Measurements from ENCODE around the gene TBL1XR1. TPM values are rescaled to one million over a fixed set of nuclear protein-coding genes. Genes with fewer than 3 reads are reported as not detected.
"Not testable (repeated sequence)": the region's sequence is repeated elsewhere in the genome, so short reads cannot be mapped to it uniquely, and the experiment has no call there.

Gene TBL1XR1
- total RNA-seq, 1 experiment from 2014 or later = 127 TPM

DNA sequence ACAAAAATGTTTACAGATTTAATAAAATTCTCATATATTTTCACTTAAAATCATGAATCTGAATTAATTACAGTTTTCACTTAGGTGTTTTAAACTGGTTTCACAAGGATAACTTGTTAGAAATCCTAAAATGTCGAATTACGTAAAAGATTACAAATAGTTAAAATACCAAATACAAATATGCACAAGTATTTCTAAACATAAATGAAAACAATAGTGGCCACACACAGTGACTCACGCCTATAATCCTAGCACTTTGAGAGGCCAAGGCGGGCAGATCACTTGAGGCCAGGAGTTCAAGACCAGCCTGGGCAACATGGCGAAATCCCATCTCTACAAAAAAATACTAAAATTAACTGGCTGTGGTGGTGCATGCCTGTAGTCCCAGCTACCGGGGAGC is 10.9 kb upstream of the TBL1XR1 start:
- ChIA-PET CTCF (no interaction called here), POLR2A (no interaction called here)
- H3K4me1 ChIP-seq = peaks cover 20% of the 10 kb centered on the region
- H3K36me3 ChIP-seq (ENCODE audit: control insufficient read depth, insufficient read depth, low read length) = no peaks in the 10 kb centered on the region
- TF ChIP-seq, protein P1, sequence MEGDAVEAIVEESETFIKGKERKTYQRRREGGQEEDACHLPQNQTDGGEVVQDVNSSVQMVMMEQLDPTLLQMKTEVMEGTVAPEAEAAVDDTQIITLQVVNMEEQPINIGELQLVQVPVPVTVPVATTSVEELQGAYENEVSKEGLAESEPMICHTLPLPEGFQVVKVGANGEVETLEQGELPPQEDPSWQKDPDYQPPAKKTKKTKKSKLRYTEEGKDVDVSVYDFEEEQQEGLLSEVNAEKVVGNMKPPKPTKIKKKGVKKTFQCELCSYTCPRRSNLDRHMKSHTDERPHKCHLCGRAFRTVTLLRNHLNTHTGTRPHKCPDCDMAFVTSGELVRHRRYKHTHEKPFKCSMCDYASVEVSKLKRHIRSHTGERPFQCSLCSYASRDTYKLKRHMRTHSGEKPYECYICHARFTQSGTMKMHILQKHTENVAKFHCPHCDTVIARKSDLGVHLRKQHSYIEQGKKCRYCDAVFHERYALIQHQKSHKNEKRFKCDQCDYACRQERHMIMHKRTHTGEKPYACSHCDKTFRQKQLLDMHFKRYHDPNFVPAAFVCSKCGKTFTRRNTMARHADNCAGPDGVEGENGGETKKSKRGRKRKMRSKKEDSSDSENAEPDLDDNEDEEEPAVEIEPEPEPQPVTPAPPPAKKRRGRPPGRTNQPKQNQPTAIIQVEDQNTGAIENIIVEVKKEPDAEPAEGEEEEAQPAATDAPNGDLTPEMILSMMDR (IDR thresholded peaks at IDR 0.05; ENCODE audit: insufficient read depth in 1 of 2, low read depth in 1 of 2, low read length in 1 of 2, severe bottlenecking in 1 of 2, unreplicated experiment in 1 of 2) = no peak
- no peaks in the 10 kb centered on the region for H3K36me3 Mint-ChIP-seq (ENCODE audit: insufficient read depth, unreplicated experiment)
- no peaks in the 10 kb centered on the region for H3K9me3 Mint-ChIP-seq (ENCODE audit: unreplicated experiment)
- BruUV-seq (replicated peaks) = no TSS peak
- H3K27me3 ChIP-seq (replicated peaks; ENCODE audit: control insufficient read depth, insufficient read depth, low read length) = no peaks in the 10 kb centered on the region
- DNase-seq = no peak
- H3K27me3 Mint-ChIP-seq (ENCODE audit: insufficient read depth, unreplicated experiment) = no peaks in the 10 kb centered on the region
- intact Hi-C loops (cut with micrococcal nuclease; ENCODE audit: unreplicated experiment) = no loop called here
- H3K4me3 ChIP-seq (ENCODE audit: low read depth, low read length) = no peak overlapping the region
- H3K4me1 Mint-ChIP-seq (ENCODE audit: low read depth, unreplicated experiment) = peaks cover 12% of the 10 kb centered on the region
- no peak overlapping the region for H3K27ac Mint-ChIP-seq (ENCODE audit: unreplicated experiment)
- H3K4me3 Mint-ChIP-seq (ENCODE audit: unreplicated experiment) = no peak overlapping the region
- peaks cover 4% of the 10 kb centered on the region; the same call in 1 of the 2 replicates for H3K9me3 ChIP-seq

DNA sequence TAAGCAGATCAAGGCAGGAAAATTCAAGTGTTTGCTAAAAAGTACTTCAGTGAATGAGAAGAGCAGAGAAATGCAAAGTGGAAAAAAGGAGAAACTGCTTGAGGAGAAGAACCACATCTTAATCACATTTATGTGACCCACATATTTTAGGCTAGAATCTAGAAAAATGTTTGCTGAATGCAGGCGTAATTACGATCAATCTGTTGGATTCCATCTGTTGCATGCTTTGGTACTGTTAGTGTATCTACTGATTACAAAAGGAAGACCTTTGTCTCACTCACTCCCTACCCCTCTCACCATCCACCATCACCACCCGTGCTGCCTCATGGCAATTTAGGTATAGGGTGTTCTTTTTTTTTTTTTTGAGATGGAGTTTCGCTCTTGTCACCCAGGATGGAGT is 9.7 kb upstream of the TBL1XR1 start:
- ChIA-PET CTCF (no interaction called here), POLR2A (no interaction called here)
- Mint-ChIP-seq H3K27me3 (ENCODE audit: insufficient read depth, unreplicated experiment) (no peaks in the 10 kb centered on the region), H3K36me3 (ENCODE audit: insufficient read depth, unreplicated experiment) (no peaks in the 10 kb centered on the region), H3K4me1 (ENCODE audit: low read depth, unreplicated experiment) (peaks cover 12% of the 10 kb centered on the region), H3K4me3 (ENCODE audit: unreplicated experiment) (no peak overlapping the region), H3K9me3 (ENCODE audit: unreplicated experiment) (no peaks in the 10 kb centered on the region), H3K27ac (ENCODE audit: unreplicated experiment) (no peak overlapping the region)
- Histone ChIP-seq H3K9me3 (peaks cover 4% of the 10 kb centered on the region; the same call in 1 of the 2 replicates), H3K4me1 (peaks cover 19% of the 10 kb centered on the region), H3K36me3 (ENCODE audit: control insufficient read depth, insufficient read depth, low read length) (no peaks in the 10 kb centered on the region), H3K4me3 (ENCODE audit: low read depth, low read length) (no peak overlapping the region), H3K27me3 (replicated peaks; ENCODE audit: control insufficient read depth, insufficient read depth, low read length) (no peaks in the 10 kb centered on the region)
- TF ChIP-seq, protein P1 (IDR thresholded peaks at IDR 0.05; ENCODE audit: insufficient read depth in 1 of 2, low read depth in 1 of 2, low read length in 1 of 2, severe bottlenecking in 1 of 2, unreplicated experiment in 1 of 2) = no peak
- BruUV-seq (replicated peaks) = no TSS peak
- DNase-seq = no peak
- intact Hi-C loops (cut with micrococcal nuclease; ENCODE audit: unreplicated experiment) = no loop called here

DNA sequence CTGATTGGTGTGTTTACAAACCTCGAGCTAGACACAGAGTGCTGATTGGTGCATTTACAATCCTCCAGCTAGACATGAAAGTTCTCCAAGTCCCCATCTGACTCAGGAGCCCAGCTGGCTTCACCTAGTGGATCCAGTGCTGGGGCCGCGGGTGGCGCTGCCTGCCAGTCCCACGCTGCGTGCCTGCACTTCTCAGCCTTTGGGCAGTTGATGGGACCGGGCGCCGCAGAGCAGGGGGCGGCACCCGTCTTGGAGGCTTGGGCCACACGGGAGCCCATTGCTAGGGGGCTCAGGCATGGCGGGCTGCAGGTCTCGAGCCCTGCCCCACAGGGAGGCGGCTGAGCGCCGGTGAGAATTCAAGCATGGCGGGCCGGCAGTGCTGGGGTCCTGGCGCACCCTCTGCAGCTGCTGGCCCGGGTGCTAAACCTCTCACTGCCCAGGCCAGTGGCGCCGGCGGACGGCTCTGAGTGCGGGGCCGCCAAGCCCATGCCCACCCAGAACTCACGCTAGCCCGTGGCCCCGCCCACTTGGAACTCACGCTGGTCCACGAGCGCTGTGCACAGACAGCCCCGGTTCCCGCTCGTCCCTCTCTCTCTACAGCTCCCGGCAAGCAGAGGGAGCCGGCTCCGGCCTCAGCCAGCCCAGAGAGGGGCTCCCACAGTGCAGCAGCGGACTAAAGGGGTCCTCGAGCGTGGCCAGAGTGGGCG is 6.6 kb upstream of the TBL1XR1 start:
- Histone ChIP-seq H3K36me3 (ENCODE audit: control insufficient read depth, insufficient read depth, low read length) (no peaks in the 10 kb centered on the region), H3K4me3 (ENCODE audit: low read depth, low read length) (no peak overlapping the region), H3K9me3 (peaks cover 4% of the 10 kb centered on the region; the same call in 1 of the 2 replicates), H3K27me3 (replicated peaks; ENCODE audit: control insufficient read depth, insufficient read depth, low read length) (no peaks in the 10 kb centered on the region), H3K4me1 (peaks cover 9% of the 10 kb centered on the region)
- no peak overlapping the region for H3K4me3 Mint-ChIP-seq (ENCODE audit: unreplicated experiment)
- POLR2A ChIA-PET = no interaction called here
- no TSS peak for BruUV-seq (replicated peaks)
- H3K27ac Mint-ChIP-seq (ENCODE audit: unreplicated experiment) = no peak overlapping the region
- H3K4me1 Mint-ChIP-seq (ENCODE audit: low read depth, unreplicated experiment) = peaks cover 2% of the 10 kb centered on the region
- intact Hi-C loops (cut with micrococcal nuclease; ENCODE audit: unreplicated experiment) = no loop called here
- no peak for DNase-seq
- H3K9me3 Mint-ChIP-seq (ENCODE audit: unreplicated experiment) = no peaks in the 10 kb centered on the region
- no peaks in the 10 kb centered on the region for H3K27me3 Mint-ChIP-seq (ENCODE audit: insufficient read depth, unreplicated experiment)
- TF ChIP-seq, protein P1 (IDR thresholded peaks at IDR 0.05; ENCODE audit: insufficient read depth in 1 of 2, low read depth in 1 of 2, low read length in 1 of 2, severe bottlenecking in 1 of 2, unreplicated experiment in 1 of 2) = no peak
- H3K36me3 Mint-ChIP-seq (ENCODE audit: insufficient read depth, unreplicated experiment) = no peaks in the 10 kb centered on the region
- CTCF ChIA-PET = no interaction called here

DNA sequence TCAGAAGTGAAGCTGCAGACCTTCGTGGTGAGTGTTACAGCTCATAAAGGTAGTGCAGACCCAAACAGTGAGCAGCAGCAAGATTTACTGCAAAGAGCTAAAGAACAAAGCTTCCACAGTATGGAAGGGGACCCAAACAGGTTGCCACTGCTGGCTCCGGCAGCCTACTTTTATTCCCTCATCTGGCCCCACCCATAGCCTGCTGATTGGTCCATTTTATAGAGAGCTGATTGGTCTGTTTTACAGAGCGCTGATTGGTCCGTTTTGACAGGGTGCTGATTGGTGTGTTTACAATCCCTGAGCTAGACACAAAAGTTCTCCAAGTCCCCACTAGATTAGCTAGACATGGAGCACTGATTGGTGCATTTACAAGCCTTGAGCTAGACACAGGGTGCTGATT is 5.7 kb upstream of the TBL1XR1 start:
- H3K27ac Mint-ChIP-seq (ENCODE audit: unreplicated experiment); H3K36me3 ChIP-seq (ENCODE audit: control insufficient read depth, insufficient read depth, low read length); H3K4me3 Mint-ChIP-seq (ENCODE audit: unreplicated experiment); CTCF ChIA-PET; H3K36me3 Mint-ChIP-seq (ENCODE audit: insufficient read depth, unreplicated experiment); H3K9me3 ChIP-seq; POLR2A ChIA-PET; H3K4me1 Mint-ChIP-seq (ENCODE audit: low read depth, unreplicated experiment); H3K4me3 ChIP-seq (ENCODE audit: low read depth, low read length); H3K9me3 Mint-ChIP-seq (ENCODE audit: unreplicated experiment); intact Hi-C loops (cut with micrococcal nuclease; ENCODE audit: unreplicated experiment); BruUV-seq (replicated peaks); H3K27me3 Mint-ChIP-seq (ENCODE audit: insufficient read depth, unreplicated experiment); DNase-seq; H3K27me3 ChIP-seq (replicated peaks; ENCODE audit: control insufficient read depth, insufficient read depth, low read length): not testable (repeated sequence)
- peaks cover 10% of the 10 kb centered on the region for H3K4me1 ChIP-seq
